ENCODE data around the gene NME3.

NME3 gene

DNA sequence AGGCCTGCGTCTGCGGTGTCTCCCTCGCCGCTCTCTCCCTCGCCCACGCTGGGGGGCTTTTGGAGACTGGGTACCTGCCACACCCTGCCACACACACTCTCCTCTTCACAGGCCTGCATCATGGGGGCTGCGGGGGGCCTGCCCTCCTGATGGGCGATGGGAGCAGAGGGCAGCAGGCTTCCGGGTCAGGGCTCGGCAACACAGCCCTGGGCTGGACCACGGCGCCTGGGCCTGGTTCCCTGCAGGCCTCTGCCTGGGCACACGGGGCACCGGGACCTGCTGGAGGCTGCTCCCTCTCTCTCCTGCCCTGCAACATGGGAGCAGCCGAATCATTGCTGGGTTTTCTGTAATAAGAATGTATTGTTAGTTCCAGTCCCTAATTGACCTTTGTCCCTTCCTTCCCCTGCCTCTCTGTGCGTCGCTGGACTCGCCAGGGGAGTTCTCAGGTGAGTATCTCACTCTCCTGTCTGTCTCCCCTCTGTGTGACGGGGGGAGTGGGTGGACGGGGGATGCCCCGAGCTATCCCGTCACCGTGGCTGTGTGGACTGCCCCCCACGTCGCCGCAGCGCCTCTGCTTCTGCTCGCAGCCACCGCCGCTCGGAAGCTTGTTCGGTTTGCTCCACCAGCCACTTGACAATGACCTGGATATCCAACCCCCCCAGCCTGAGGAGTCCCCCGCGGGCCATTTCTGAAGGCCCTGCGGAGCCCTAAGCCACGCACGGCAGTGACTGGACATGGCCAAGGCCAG is 13.5 kb downstream of the NME3 start:
- TF ChIP-seq, protein P1, sequence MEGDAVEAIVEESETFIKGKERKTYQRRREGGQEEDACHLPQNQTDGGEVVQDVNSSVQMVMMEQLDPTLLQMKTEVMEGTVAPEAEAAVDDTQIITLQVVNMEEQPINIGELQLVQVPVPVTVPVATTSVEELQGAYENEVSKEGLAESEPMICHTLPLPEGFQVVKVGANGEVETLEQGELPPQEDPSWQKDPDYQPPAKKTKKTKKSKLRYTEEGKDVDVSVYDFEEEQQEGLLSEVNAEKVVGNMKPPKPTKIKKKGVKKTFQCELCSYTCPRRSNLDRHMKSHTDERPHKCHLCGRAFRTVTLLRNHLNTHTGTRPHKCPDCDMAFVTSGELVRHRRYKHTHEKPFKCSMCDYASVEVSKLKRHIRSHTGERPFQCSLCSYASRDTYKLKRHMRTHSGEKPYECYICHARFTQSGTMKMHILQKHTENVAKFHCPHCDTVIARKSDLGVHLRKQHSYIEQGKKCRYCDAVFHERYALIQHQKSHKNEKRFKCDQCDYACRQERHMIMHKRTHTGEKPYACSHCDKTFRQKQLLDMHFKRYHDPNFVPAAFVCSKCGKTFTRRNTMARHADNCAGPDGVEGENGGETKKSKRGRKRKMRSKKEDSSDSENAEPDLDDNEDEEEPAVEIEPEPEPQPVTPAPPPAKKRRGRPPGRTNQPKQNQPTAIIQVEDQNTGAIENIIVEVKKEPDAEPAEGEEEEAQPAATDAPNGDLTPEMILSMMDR (IDR thresholded peaks at IDR 0.05; ENCODE audit: borderline replicate concordance, insufficient read depth, low read depth, low read length): no peak
- H3K4me3 ChIP-seq (ENCODE audit: low read depth, low read length): no peak overlapping the region

- TF ChIP-seq, protein P1 (IDR thresholded peaks at IDR 0.05; ENCODE audit: borderline replicate concordance, insufficient read depth, low read depth, low read length): no peak
- no peak overlapping the region for H3K4me3 ChIP-seq (ENCODE audit: low read depth, low read length)
Measured at GRCh38 chr16:1754204-1754603, 17.1 kb downstream of the NME3 start.

DNA sequence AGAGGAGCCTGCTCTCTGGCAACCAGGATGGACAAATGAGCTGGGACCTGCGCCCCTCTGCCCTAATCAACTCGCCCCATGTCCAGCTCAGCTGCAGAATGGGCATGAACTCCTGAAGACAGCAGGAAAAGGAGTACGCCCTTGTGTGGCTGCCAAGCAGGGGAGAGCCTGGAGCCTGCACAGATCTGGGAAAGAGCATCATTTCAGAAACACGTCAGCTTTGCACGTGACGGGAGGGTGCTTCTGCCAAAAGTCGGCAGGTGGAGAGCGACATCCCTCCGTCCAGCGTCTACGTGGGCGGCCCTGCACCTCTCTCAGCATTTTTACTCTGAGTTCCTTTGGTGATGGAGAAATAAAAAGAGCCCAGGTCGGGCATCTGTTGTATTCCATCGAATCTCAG is 18.5 kb downstream of the NME3 start:
- TF ChIP-seq, protein P1 (IDR thresholded peaks at IDR 0.05; ENCODE audit: borderline replicate concordance, insufficient read depth, low read depth, low read length): no peak
- no peak overlapping the region for H3K4me3 ChIP-seq (ENCODE audit: low read depth, low read length)

GRCh38 chr16:1751946-1752345 is 19.4 kb downstream of the NME3 start:
- TF ChIP-seq, protein P1 (IDR thresholded peaks at IDR 0.05; ENCODE audit: borderline replicate concordance, insufficient read depth, low read depth, low read length): no peak
- H3K4me3 ChIP-seq (ENCODE audit: low read depth, low read length): no peak overlapping the region

- TF ChIP-seq, protein P1 (IDR thresholded peaks at IDR 0.05; ENCODE audit: borderline replicate concordance, insufficient read depth, low read depth, low read length): no peak
- H3K4me3 ChIP-seq (ENCODE audit: low read depth, low read length): no peak overlapping the region
Measured at GRCh38 chr16:1749152-1750117, 21.9 kb downstream of the NME3 start.

- TF ChIP-seq, protein P1 (IDR thresholded peaks at IDR 0.05; ENCODE audit: borderline replicate concordance, insufficient read depth, low read depth, low read length): no peak
Measured at GRCh38 chr16:1747934-1748333, 23.4 kb downstream of the NME3 start.

More at GRCh38 chr16:1747934-1748333, 23.4 kb downstream of the NME3 start:
- H3K4me3 ChIP-seq (ENCODE audit: low read depth, low read length): no peak overlapping the region

Data from GM12875 (cell line).